Neural cell (in vitro differentiated cells): Measurements from ENCODE around the gene SLC1A3. TPM values are rescaled to one million over a fixed set of nuclear protein-coding genes. Genes with fewer than 3 reads are reported as not detected.

Experiments
- H2AFZ ChIP-seq: fragments of 200-600, 300-800 bp; sonication (generic), shearing (Covaris generic); 2 replicates; pipeline ENCODE4 v1.6.0; 2014; ENCODE audit warnings: low read depth, mild to moderate bottlenecking, antibody characterized with exemption, low read length, moderate library complexity
- H3F3A ChIP-seq: fragments of 200-600 bp; shearing (Covaris generic); 2 replicates; pipeline ENCODE4 v1.6.1; 2016; ENCODE audit warnings: mild to moderate bottlenecking, moderate library complexity, mixed read lengths, antibody characterized with exemption, low read length; ENCODE audit not compliant: insufficient read depth, poor library complexity, severe bottlenecking
- H3K27ac ChIP-seq: fragments of 200-600, 300-800 bp; sonication (generic), shearing (Covaris generic); 2 replicates; pipeline ENCODE4 v1.5.1; 2014; ENCODE audit warnings: mild to moderate bottlenecking, low read length, moderate library complexity
- H3K27me3 ChIP-seq: fragments of 300-800, 200-600 bp; sonication (generic), shearing (Covaris generic); 2 replicates; pipeline ENCODE4 v1.6.0; 2014; ENCODE audit warnings: mild to moderate bottlenecking, low read depth, low read length, moderate library complexity; ENCODE audit not compliant: insufficient read depth
- H3K36me3 ChIP-seq: fragments of 300-800, 200-600 bp; sonication (generic), shearing (Covaris generic); 2 replicates; pipeline ENCODE4 v1.5.1; 2014; ENCODE audit warnings: mild to moderate bottlenecking, antibody characterized with exemption, low read length, moderate library complexity; ENCODE audit not compliant: insufficient read depth
- H3K4me2 ChIP-seq: fragments of 300-800, 200-600 bp; sonication (generic), shearing (Covaris generic); 2 replicates; pipeline ENCODE4 v1.6.0; 2014; ENCODE audit warnings: mild to moderate bottlenecking, low read length
- H3K4me3 ChIP-seq: fragments of 300-800, 200-600 bp; sonication (generic), shearing (Covaris generic); 2 replicates; pipeline ENCODE4 v1.5.1; 2014; ENCODE audit warnings: mild to moderate bottlenecking, low read length, moderate library complexity
- H3K79me2 ChIP-seq: fragments of 200-600 bp; shearing (Covaris generic); replicated peaks from 2 replicates; pipeline ENCODE4 v1.6.0; 2014; ENCODE audit warnings: mild to moderate bottlenecking, low read length, moderate library complexity; ENCODE audit not compliant: insufficient read depth
- H3K9ac ChIP-seq: fragments of 300-800, 200-600 bp; sonication (generic), shearing (Covaris generic); 2 replicates; pipeline ENCODE4 v1.6.1; 2016; ENCODE audit warnings: mild to moderate bottlenecking, low read length, mixed read lengths
- H3K9me2 ChIP-seq: fragments of 200-600 bp; shearing (Covaris generic); 2 replicates; pipeline ENCODE4 v1.6.1; 2016; ENCODE audit warnings: mild to moderate bottlenecking, low read length, mixed read lengths; ENCODE audit not compliant: insufficient read depth
- H3K9me3 ChIP-seq: fragments of 200-600, 300-800 bp; sonication (generic), shearing (Covaris generic); 2 replicates; pipeline ENCODE4 v1.6.1; 2016; ENCODE audit warnings: mild to moderate bottlenecking, mixed run types, low read length, moderate library complexity, mixed read lengths
- H4K20me1 ChIP-seq: fragments of 200-600 bp; shearing (Covaris generic); 2 replicates; pipeline ENCODE4 v1.6.1; 2016; ENCODE audit warnings: mild to moderate bottlenecking, mixed run types; ENCODE audit not compliant: insufficient read depth
- CTCF ChIP-seq: fragments of 450-650 bp; IDR thresholded peaks from 2 replicates; pipeline ENCODE4 v1.5.1; 2014; ENCODE audit warnings: antibody characterized with exemption, mild to moderate bottlenecking, moderate library complexity; ENCODE audit not compliant: poor library complexity, severe bottlenecking
- EP300 ChIP-seq: fragments of 450-650 bp; conservative IDR thresholded peaks from 2 replicates; pipeline ENCODE4 v1.6.1; 2014; ENCODE audit warnings: antibody characterized with exemption, mild to moderate bottlenecking, moderate library complexity; ENCODE audit not compliant: poor library complexity, severe bottlenecking
- EZH2 ChIP-seq: fragments of 200-600, 300-800 bp; shearing (Covaris generic), sonication (generic); IDR thresholded peaks from 2 replicates; pipeline ENCODE4 v1.6.1; 2014; ENCODE audit warnings: antibody characterized with exemption, low read length, borderline replicate concordance, mild to moderate bottlenecking; ENCODE audit not compliant: insufficient read depth, poor library complexity, severe bottlenecking
- MXI1 ChIP-seq: fragments of 450-650 bp; conservative IDR thresholded peaks from 2 replicates; pipeline ENCODE4 v1.6.1; 2014; ENCODE audit warnings: antibody characterized with exemption, mild to moderate bottlenecking; ENCODE audit not compliant: poor library complexity, severe bottlenecking
- POLR2AphosphoS5 ChIP-seq: IDR thresholded peaks from 2 replicates; pipeline ENCODE4 v1.6.1; 2012
- RAD21 ChIP-seq: fragments of 450-650 bp; conservative IDR thresholded peaks from 2 replicates; pipeline ENCODE4 v1.6.1; 2014; ENCODE audit warnings: antibody characterized with exemption, mild to moderate bottlenecking, moderate library complexity
- REST ChIP-seq: IDR thresholded peaks from 2 replicates; pipeline ENCODE4 v1.6.1; 2012; ENCODE audit warnings: borderline replicate concordance
- SMC3 ChIP-seq: fragments of 450-650 bp; conservative IDR thresholded peaks from 2 replicates; pipeline ENCODE4 v1.6.1; 2014; ENCODE audit warnings: antibody characterized with exemption, mild to moderate bottlenecking, moderate library complexity; ENCODE audit not compliant: poor library complexity
- TAF1 ChIP-seq: IDR thresholded peaks from 2 replicates; pipeline ENCODE4 v1.6.1; 2012; ENCODE audit warnings: low read depth
- polyA plus RNA-seq: library from polyadenylated mRNA; depleted of rRNA; stranded (reverse); fragments of >200 nt; gene quantifications from 2 replicates; pipeline ENCODE4 v1.2.3, GENCODE V29; 2014

SLC1A3 gene
- polyA plus RNA-seq, 1 donor from 2014 or later = 1.9 TPM

- Histone ChIP-seq H3K27me3 (no peaks in the 10 kb centered on the region), H2AFZ (no peak overlapping the region), H3K36me3 (no peaks in the 10 kb centered on the region), H3K9me3 (no peaks in the 10 kb centered on the region), H3F3A (no peaks in the 10 kb centered on the region), H3K4me2 (no peak overlapping the region), H3K27ac (no peak overlapping the region), H3K9me2 (no peaks in the 10 kb centered on the region), H4K20me1 (no peaks in the 10 kb centered on the region), H3K4me3 (no peak overlapping the region), H3K79me2 (no peaks in the 10 kb centered on the region), H3K9ac (no peak overlapping the region)
- no peak for TF ChIP-seq RAD21
- TF ChIP-seq EZH2 = no peak
- no peak for TF ChIP-seq TAF1
- no peak for TF ChIP-seq EP300
- no peak for TF ChIP-seq MXI1
- TF ChIP-seq REST = no peak
- no peak for TF ChIP-seq POLR2AphosphoS5
- TF ChIP-seq CTCF = no peak
- TF ChIP-seq SMC3 = no peak
These were observed 17.9 kb downstream of the SLC1A3 start for GRCh38 chr5:36624277-36624676.

GRCh38 chr5:36628695-36629094 is 22.3 kb downstream of the SLC1A3 start:
- H3K9me3 ChIP-seq = no peaks in the 10 kb centered on the region
- H3K79me2 ChIP-seq = no peaks in the 10 kb centered on the region
- H3K4me2 ChIP-seq = no peak overlapping the region
- H3K36me3 ChIP-seq = no peaks in the 10 kb centered on the region
- no peaks in the 10 kb centered on the region for H4K20me1 ChIP-seq
- H2AFZ ChIP-seq = no peak overlapping the region
- no peaks in the 10 kb centered on the region for H3K9me2 ChIP-seq
- no peak overlapping the region for H3K27ac ChIP-seq
- no peak for TF ChIP-seq REST
- TF ChIP-seq TAF1 = no peak
- TF ChIP-seq EP300 = no peak
- TF ChIP-seq SMC3 = no peak
- TF ChIP-seq RAD21 = no peak
- no peak for TF ChIP-seq MXI1
- TF ChIP-seq EZH2 = no peak
- TF ChIP-seq CTCF = no peak
- TF ChIP-seq POLR2AphosphoS5 = no peak
- no peaks in the 10 kb centered on the region for H3F3A ChIP-seq
- H3K9ac ChIP-seq = no peak overlapping the region
- no peak overlapping the region for H3K4me3 ChIP-seq
- no peaks in the 10 kb centered on the region for H3K27me3 ChIP-seq
